NCI-H226 (cell line): ENCODE data around the gene RANBP3L.
"Not testable (repeated sequence)": the region's sequence is repeated elsewhere in the genome, so short reads cannot be mapped to it uniquely, and the experiment has no call there.

ENCODE experiments used
- DNase-seq: peaks from one replicate; pipeline ENCODE4 v3.0.0-alpha.2; 2015

Gene RANBP3L

DNA sequence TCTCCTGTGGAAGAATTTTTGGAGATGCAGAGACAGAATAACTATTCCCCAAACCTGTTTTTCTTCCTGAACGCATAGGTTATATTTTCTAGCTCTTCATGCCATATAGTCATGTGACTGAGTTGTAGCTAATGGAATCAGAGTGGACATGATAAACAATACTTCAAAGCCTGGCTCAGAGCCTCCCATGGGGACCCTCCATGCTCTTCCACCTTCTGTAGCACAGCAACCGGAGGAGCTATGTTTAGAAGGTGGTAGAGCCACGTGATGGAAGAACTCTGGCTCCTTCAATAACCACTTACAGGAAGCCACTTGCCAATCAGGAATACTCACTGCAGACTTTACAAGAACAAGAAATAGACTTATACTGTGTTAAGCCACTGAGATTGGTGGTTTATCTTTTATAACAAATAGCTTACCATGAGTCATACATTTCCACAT is 99.2 kb downstream of the RANBP3L start:
- DNase-seq, result peak; percentile 47

DNA sequence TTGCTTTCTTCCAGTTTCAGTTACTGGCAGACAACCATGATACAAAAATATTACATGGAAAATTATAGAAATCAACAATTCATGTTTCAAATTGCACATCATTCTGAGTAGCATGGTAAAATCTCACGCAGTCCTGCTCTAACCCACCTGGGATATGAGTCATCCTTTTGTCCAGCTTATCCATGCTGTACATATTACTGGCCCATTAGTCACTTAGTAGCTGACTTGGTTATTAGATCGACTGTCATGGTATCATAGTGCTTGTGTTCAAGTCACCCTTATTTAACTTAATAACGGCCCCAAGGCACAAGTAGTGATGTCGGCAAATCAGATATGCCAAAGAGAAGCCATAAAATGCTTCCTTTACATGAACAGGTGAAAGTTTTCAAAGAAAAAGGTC is 101.2 kb downstream of the RANBP3L start:
- DNase-seq, result peak; percentile 73

DNA sequence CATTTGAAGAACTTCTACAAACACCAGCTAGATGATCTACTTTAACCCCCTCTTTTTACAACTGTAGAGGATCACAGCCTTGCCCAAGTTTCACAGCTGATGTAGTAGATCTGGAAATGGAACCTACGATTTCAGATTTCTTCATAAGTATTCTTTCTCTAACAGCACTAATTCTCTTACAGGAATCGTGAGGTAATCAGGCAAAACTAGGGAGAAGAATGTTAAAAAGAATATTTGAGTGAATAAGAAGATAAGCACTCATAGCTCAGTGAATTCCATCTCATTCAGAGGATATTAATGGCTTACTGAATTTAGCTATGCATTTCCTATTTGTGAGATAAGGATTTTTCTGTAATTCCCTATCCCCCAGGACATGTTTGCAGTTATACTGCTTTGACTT is 102.1 kb downstream of the RANBP3L start:
- DNase-seq, result peak; percentile 71

DNA sequence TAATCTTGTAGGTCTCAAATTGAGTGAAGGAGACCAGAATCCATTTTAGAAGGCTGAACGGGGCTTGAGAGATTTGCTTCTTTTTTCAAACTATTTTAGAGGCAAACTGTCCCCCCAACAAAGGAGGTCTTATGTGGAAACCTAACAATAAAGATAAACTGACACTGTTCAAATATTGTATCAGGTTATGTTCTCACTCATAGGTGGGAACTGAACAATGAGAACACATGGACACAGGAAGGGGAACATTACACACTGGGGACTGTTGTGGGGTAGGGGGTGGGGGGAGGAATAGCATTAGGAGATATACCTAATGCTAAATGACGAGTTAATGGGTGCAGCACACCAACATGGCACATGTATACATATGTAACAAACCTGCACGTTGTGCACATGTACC is 102.9 kb downstream of the RANBP3L start:
- DNase-seq, result not testable (repeated sequence)
